K562 (cell line): ENCODE measurements around the gene CBL. TPM values are rescaled to one million over a fixed set of nuclear protein-coding genes. Genes with fewer than 3 reads are reported as not detected.

Experiments
- CHD4 ChIP-seq: fragments of 200-600 bp; sonication (generic); IDR thresholded peaks from 3 replicates; pipeline ENCODE4 v1.6.1; 2012; ENCODE audit warnings: low read depth, mild to moderate bottlenecking, mixed read lengths, low read length, inconsistent platforms; ENCODE audit not compliant: insufficient read depth, insufficient replicate concordance, poor library complexity, severe bottlenecking
- RBM17 ChIP-seq: fragments of 200-400 bp; formaldehyde crosslinking; IDR thresholded peaks from 2 replicates; pipeline ENCODE4 v1.6.1; 2017; ENCODE audit warnings: low read depth, mild to moderate bottlenecking, low read length, borderline replicate concordance
- ZNF644 ChIP-seq: fragments of 200-800 bp; sonication (Bioruptor generic); IDR thresholded peaks from 2 replicates; pipeline ENCODE4 v1.6.1; 2016; ENCODE audit warnings: low read depth, missing genetic modification characterization, missing compliant biosample characterization
- polyA plus RNA-seq, 8 experiments: library from polyadenylated mRNA; depleted of rRNA in 4 of 8; stranded (reverse) in 5 of 8; unstranded in 3 of 8; fragments of >200 nt; fragmentation: Nextera tagmentation in 2 of 8; fragmentation: Illumina TruSeq in 1 of 8; extraction: Ambion mirVana in 2 of 8; extraction: Trizol in 1 of 8; gene quantifications; 2 replicates each; pipeline versions ENCODE4 v1.2.1 to v1.2.3, GENCODE V29; 2011 to 2014; ENCODE audit warnings: inconsistent platforms in 1 of 8, missing spikeins in 1 of 8
- total RNA-seq, 7 experiments: library from RNA; depleted of rRNA in 6 of 7; stranded (reverse); fragments of >200 nt in 6 of 7; fragmentation: Illumina TruSeq in 2 of 7; extraction: Trizol in 2 of 7; gene quantifications; 2 replicates each; pipeline versions ENCODE4 v1.2.1 to v1.2.3, GENCODE V29; 2011 to 2021; ENCODE audit warnings: low replicate concordance in 1 of 7
- TF ChIP-seq, protein P1 (sequence below), 2 experiments: fragments of 450-650 bp in 1 of 2; sonication (generic) in 1 of 2; formaldehyde crosslinking in 1 of 2; IDR thresholded peaks; 2 replicates each; pipeline versions ENCODE4 v1.7.1 to v1.9.0; 2016 to 2022; ENCODE audit warnings: inconsistent platforms in 1 of 2, mild to moderate bottlenecking in 1 of 2, missing genetic modification reagents in 1 of 2
- TF ChIP-seq, protein P2 (sequence below): fragments of 450-650 bp; IDR thresholded peaks from 2 replicates; pipeline ENCODE4 v1.6.1; 2016; ENCODE audit warnings: mild to moderate bottlenecking, moderate library complexity

The CBL gene
- total and polyA plus RNA-seq, 9 of the 15 experiments (the other 6 are each of a cell fraction or from before 2014, with no cell fraction given): 3.2 to 24.9 (median 9.9) TPM

DNA sequence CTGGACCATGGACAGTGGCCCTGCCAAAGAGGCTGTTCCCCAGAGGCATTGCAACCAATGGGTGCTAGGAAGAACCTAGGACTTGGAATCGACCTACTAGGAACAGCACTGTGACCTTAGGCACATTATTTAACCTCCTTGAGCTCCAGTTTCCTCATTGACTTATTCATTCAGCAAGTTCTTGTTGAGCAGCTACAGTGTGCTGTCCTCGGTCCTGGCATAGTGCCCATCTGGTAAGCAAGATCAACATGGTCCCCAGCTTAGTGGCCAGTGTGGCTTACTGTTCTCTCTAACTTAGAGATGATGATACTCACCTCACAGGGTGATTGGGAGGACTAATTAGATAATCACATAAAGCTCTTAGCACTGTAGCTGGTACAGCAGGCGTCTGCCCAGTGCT lies 49.1 kb upstream of the CBL start (continued):
- TF ChIP-seq, protein P1, sequence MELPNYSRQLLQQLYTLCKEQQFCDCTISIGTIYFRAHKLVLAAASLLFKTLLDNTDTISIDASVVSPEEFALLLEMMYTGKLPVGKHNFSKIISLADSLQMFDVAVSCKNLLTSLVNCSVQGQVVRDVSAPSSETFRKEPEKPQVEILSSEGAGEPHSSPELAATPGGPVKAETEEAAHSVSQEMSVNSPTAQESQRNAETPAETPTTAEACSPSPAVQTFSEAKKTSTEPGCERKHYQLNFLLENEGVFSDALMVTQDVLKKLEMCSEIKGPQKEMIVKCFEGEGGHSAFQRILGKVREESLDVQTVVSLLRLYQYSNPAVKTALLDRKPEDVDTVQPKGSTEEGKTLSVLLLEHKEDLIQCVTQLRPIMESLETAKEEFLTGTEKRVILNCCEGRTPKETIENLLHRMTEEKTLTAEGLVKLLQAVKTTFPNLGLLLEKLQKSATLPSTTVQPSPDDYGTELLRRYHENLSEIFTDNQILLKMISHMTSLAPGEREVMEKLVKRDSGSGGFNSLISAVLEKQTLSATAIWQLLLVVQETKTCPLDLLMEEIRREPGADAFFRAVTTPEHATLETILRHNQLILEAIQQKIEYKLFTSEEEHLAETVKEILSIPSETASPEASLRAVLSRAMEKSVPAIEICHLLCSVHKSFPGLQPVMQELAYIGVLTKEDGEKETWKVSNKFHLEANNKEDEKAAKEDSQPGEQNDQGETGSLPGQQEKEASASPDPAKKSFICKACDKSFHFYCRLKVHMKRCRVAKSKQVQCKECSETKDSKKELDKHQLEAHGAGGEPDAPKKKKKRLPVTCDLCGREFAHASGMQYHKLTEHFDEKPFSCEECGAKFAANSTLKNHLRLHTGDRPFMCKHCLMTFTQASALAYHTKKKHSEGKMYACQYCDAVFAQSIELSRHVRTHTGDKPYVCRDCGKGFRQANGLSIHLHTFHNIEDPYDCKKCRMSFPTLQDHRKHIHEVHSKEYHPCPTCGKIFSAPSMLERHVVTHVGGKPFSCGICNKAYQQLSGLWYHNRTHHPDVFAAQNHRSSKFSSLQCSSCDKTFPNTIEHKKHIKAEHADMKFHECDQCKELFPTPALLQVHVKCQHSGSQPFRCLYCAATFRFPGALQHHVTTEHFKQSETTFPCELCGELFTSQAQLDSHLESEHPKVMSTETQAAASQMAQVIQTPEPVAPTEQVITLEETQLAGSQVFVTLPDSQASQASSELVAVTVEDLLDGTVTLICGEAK (IDR thresholded peaks at IDR 0.05): no peak
- TF ChIP-seq, protein P1 (CRISPR knock-in tag; IDR thresholded peaks at IDR 0.05): no peak
- no peak for TF ChIP-seq RBM17
- no peak for TF ChIP-seq ZNF644
- no peak for TF ChIP-seq CHD4
- TF ChIP-seq, protein P2, sequence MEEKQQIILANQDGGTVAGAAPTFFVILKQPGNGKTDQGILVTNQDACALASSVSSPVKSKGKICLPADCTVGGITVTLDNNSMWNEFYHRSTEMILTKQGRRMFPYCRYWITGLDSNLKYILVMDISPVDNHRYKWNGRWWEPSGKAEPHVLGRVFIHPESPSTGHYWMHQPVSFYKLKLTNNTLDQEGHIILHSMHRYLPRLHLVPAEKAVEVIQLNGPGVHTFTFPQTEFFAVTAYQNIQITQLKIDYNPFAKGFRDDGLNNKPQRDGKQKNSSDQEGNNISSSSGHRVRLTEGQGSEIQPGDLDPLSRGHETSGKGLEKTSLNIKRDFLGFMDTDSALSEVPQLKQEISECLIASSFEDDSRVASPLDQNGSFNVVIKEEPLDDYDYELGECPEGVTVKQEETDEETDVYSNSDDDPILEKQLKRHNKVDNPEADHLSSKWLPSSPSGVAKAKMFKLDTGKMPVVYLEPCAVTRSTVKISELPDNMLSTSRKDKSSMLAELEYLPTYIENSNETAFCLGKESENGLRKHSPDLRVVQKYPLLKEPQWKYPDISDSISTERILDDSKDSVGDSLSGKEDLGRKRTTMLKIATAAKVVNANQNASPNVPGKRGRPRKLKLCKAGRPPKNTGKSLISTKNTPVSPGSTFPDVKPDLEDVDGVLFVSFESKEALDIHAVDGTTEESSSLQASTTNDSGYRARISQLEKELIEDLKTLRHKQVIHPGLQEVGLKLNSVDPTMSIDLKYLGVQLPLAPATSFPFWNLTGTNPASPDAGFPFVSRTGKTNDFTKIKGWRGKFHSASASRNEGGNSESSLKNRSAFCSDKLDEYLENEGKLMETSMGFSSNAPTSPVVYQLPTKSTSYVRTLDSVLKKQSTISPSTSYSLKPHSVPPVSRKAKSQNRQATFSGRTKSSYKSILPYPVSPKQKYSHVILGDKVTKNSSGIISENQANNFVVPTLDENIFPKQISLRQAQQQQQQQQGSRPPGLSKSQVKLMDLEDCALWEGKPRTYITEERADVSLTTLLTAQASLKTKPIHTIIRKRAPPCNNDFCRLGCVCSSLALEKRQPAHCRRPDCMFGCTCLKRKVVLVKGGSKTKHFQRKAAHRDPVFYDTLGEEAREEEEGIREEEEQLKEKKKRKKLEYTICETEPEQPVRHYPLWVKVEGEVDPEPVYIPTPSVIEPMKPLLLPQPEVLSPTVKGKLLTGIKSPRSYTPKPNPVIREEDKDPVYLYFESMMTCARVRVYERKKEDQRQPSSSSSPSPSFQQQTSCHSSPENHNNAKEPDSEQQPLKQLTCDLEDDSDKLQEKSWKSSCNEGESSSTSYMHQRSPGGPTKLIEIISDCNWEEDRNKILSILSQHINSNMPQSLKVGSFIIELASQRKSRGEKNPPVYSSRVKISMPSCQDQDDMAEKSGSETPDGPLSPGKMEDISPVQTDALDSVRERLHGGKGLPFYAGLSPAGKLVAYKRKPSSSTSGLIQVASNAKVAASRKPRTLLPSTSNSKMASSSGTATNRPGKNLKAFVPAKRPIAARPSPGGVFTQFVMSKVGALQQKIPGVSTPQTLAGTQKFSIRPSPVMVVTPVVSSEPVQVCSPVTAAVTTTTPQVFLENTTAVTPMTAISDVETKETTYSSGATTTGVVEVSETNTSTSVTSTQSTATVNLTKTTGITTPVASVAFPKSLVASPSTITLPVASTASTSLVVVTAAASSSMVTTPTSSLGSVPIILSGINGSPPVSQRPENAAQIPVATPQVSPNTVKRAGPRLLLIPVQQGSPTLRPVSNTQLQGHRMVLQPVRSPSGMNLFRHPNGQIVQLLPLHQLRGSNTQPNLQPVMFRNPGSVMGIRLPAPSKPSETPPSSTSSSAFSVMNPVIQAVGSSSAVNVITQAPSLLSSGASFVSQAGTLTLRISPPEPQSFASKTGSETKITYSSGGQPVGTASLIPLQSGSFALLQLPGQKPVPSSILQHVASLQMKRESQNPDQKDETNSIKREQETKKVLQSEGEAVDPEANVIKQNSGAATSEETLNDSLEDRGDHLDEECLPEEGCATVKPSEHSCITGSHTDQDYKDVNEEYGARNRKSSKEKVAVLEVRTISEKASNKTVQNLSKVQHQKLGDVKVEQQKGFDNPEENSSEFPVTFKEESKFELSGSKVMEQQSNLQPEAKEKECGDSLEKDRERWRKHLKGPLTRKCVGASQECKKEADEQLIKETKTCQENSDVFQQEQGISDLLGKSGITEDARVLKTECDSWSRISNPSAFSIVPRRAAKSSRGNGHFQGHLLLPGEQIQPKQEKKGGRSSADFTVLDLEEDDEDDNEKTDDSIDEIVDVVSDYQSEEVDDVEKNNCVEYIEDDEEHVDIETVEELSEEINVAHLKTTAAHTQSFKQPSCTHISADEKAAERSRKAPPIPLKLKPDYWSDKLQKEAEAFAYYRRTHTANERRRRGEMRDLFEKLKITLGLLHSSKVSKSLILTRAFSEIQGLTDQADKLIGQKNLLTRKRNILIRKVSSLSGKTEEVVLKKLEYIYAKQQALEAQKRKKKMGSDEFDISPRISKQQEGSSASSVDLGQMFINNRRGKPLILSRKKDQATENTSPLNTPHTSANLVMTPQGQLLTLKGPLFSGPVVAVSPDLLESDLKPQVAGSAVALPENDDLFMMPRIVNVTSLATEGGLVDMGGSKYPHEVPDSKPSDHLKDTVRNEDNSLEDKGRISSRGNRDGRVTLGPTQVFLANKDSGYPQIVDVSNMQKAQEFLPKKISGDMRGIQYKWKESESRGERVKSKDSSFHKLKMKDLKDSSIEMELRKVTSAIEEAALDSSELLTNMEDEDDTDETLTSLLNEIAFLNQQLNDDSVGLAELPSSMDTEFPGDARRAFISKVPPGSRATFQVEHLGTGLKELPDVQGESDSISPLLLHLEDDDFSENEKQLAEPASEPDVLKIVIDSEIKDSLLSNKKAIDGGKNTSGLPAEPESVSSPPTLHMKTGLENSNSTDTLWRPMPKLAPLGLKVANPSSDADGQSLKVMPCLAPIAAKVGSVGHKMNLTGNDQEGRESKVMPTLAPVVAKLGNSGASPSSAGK: no peak
- TF ChIP-seq, all 486 proteins: peak for 2
